Measurements from ENCODE around the gene CCL28. TPM values are rescaled to one million over a fixed set of nuclear protein-coding genes. Genes with fewer than 3 reads are reported as not detected.

CCL28 gene
- total and polyA plus RNA-seq, 10 of the 15 experiments (the other 5 are each of a cell fraction or from before 2014, with no cell fraction given) = 1.5 to 7.5 (median 4.4) TPM

GRCh38 chr5:43335681-43336080, 76.5 kb downstream of the CCL28 start:
- no peaks in the 10 kb centered on the region for H3K4me1 ChIP-seq (ENCODE audit: control insufficient read depth, insufficient read depth, low read length)
- ChIA-PET RAD21 (ENCODE audit: unreplicated experiment) (no interaction called here), POLR2A (no interaction called here), CTCF (no interaction called here), SMC1A (ENCODE audit: uncharacterized antibody, unreplicated experiment) (interaction anchor here (0.6 kb wide), 1 partner anchor 238 kb away, joined by 3 read pairs; no protein-coding TSS in a partner anchor)
- intact Hi-C loops (cut with micrococcal nuclease; ENCODE audit: unreplicated experiment) = no loop called here
- H4K20me1 ChIP-seq (ENCODE audit: control insufficient read depth, insufficient read depth) = no peaks in the 10 kb centered on the region
- no peak overlapping the region for H2AFZ ChIP-seq (ENCODE audit: control insufficient read depth, low read depth, low read length)
- peaks cover 8% of the 10 kb centered on the region; the same call in 2 of the 3 replicates for H3K9me3 ChIP-seq (replicated peaks; ENCODE audit: control insufficient read depth, insufficient read depth, low read length)
- in situ Hi-C loops (cut with MboI) = no loop called here
- no peak overlapping the region for H3K4me3 ChIP-seq
- DNase-seq (ENCODE audit: low read depth, low spot score) (no peak), FAIRE-seq (no peak), ATAC-seq (no peak)
- H3K27ac ChIP-seq (ENCODE audit: control insufficient read depth, insufficient read depth) = no peak overlapping the region
- H3K4me2 ChIP-seq (ENCODE audit: control insufficient read depth, insufficient read depth) = no peak overlapping the region
- H3K9ac ChIP-seq (ENCODE audit: control insufficient read depth, insufficient read depth, low read length) = no peak overlapping the region
- no TSS peak for BruUV-seq (replicated peaks)
- H3K27me3 ChIP-seq (replicated peaks in 1 of 2; ENCODE audit: control insufficient read depth in 2 of 2, insufficient read depth in 2 of 2, low read length in 1 of 2) = no peaks in the 10 kb centered on the region
- H3K36me3 ChIP-seq (ENCODE audit: control insufficient read depth in 2 of 2, insufficient read depth in 2 of 2, low read length in 1 of 2) = no peaks in the 10 kb centered on the region
- TF ChIP-seq KLF5 (IDR thresholded peaks at IDR 0.05; ENCODE audit: partially characterized antibody) = no peak
- no peak for TF ChIP-seq WRNIP1 (IDR thresholded peaks at IDR 0.05; ENCODE audit: borderline replicate concordance, low read depth, low read length)
- no peak for TF ChIP-seq KAT2A (conservative IDR thresholded peaks at IDR 0.05; ENCODE audit: control insufficient read depth, low read depth, low read length)
- TF ChIP-seq SRF (IDR thresholded peaks at IDR 0.05; ENCODE audit: low read depth in 2 of 2, low read length in 2 of 2) = no peak
- no peak for TF ChIP-seq USF2 (IDR thresholded peaks at IDR 0.05; ENCODE audit: borderline replicate concordance, low read depth, low read length)
- TF ChIP-seq ZNF384 (IDR thresholded peaks at IDR 0.05; ENCODE audit: borderline replicate concordance, low read depth, low read length) = no peak
- TF ChIP-seq BACH1 (IDR thresholded peaks at IDR 0.05; ENCODE audit: borderline replicate concordance) = no peak
- no peak for TF ChIP-seq BCL11A (IDR thresholded peaks at IDR 0.05; ENCODE audit: low read depth, low read length)
- 8% methylated on average over 3 of the region's 4 CpGs for WGBS (ENCODE audit: insufficient coverage, insufficient replicate concordance, low lambda C conversion rate, missing lambda C conversion rate)
- no peaks in the 10 kb centered on the region for H3K79me2 ChIP-seq (ENCODE audit: control insufficient read depth, insufficient read depth, low read length)

GRCh38 chr5:43332401-43332800, 79.8 kb downstream of the CCL28 start:
- Histone ChIP-seq H3K4me3 (no peak overlapping the region), H3K9me3 (replicated peaks; ENCODE audit: control insufficient read depth, insufficient read depth, low read length) (peaks cover 6% of the 10 kb centered on the region; the same call in 2 of the 3 replicates), H4K20me1 (ENCODE audit: control insufficient read depth, insufficient read depth) (no peaks in the 10 kb centered on the region), H3K27ac (ENCODE audit: control insufficient read depth, insufficient read depth) (no peak overlapping the region), H3K27me3 (replicated peaks in 1 of 2; ENCODE audit: control insufficient read depth in 2 of 2, insufficient read depth in 2 of 2, low read length in 1 of 2) (no peaks in the 10 kb centered on the region), H3K4me2 (ENCODE audit: control insufficient read depth, insufficient read depth) (no peak overlapping the region), H2AFZ (ENCODE audit: control insufficient read depth, low read depth, low read length) (no peak overlapping the region), H3K9ac (ENCODE audit: control insufficient read depth, insufficient read depth, low read length) (no peak overlapping the region), H3K4me1 (ENCODE audit: control insufficient read depth, insufficient read depth, low read length) (no peaks in the 10 kb centered on the region), H3K36me3 (ENCODE audit: control insufficient read depth in 2 of 2, insufficient read depth in 2 of 2, low read length in 1 of 2) (no peaks in the 10 kb centered on the region), H3K79me2 (ENCODE audit: control insufficient read depth, insufficient read depth, low read length) (no peaks in the 10 kb centered on the region)
- ChIA-PET POLR2A (no interaction called here), SMC1A (ENCODE audit: uncharacterized antibody, unreplicated experiment) (no interaction called here), CTCF (no interaction called here), RAD21 (ENCODE audit: unreplicated experiment) (no interaction called here)
- FAIRE-seq = no peak
- no peak for DNase-seq (ENCODE audit: low read depth, low spot score)
- no TSS peak for BruUV-seq (replicated peaks)
- WGBS (ENCODE audit: insufficient coverage, insufficient replicate concordance, low lambda C conversion rate, missing lambda C conversion rate) = 0% methylated on average over 1 of the region's 1 CpG
- no peak for ATAC-seq
- intact Hi-C loops (cut with micrococcal nuclease; ENCODE audit: unreplicated experiment) = no loop called here
- in situ Hi-C loops (cut with MboI) = no loop called here
- no peak for TF ChIP-seq HCFC1 (IDR thresholded peaks at IDR 0.05; ENCODE audit: low read length)
- no peak for TF ChIP-seq IKZF2 (IDR thresholded peaks at IDR 0.05)
- no peak for TF ChIP-seq ETV6 (conservative IDR thresholded peaks at IDR 0.05 in 1 of 2, IDR thresholded peaks at IDR 0.05 in 1 of 2; ENCODE audit: borderline replicate concordance in 1 of 2, low read depth in 1 of 2)
- TF ChIP-seq USF1 (IDR thresholded peaks at IDR 0.05; ENCODE audit: borderline replicate concordance, extremely low read length, insufficient read depth, low read depth, low read length) = no peak
- TF ChIP-seq ASH2L (IDR thresholded peaks at IDR 0.05; ENCODE audit: borderline replicate concordance, low read depth) = no peak
- no peak for TF ChIP-seq NFYA (IDR thresholded peaks at IDR 0.05; ENCODE audit: borderline replicate concordance, low read depth, low read length)
- no peak for TF ChIP-seq SMC3 (IDR thresholded peaks at IDR 0.05; ENCODE audit: borderline replicate concordance, low read length)
- no peak for TF ChIP-seq E2F4 (IDR thresholded peaks at IDR 0.05; ENCODE audit: low read depth, low read length)
- TF ChIP-seq HDGF (IDR thresholded peaks at IDR 0.05) = no peak
